K562 (cell line): ENCODE results near the gene EXOC3L1. TPM values are rescaled to one million over a fixed set of nuclear protein-coding genes. Genes with fewer than 3 reads are reported as not detected.

ENCODE experiments used
- ATF1 ChIP-seq, 2 experiments: fragments of 450-650 bp in 1 of 2; IDR thresholded peaks; 2 replicates each; pipeline ENCODE4 v1.6.1; 2016; ENCODE audit warnings: missing compliant biosample characterization in 1 of 2, missing genetic modification characterization in 1 of 2
- CBFA2T3 ChIP-seq: fragments of 450-650 bp; IDR thresholded peaks from 2 replicates; pipeline ENCODE4 v1.6.1; 2017
- CBX8 ChIP-seq: fragments of 200-600 bp; sonication (generic); IDR thresholded peaks from 2 replicates; pipeline ENCODE4 v1.6.1; 2012; ENCODE audit warnings: borderline replicate concordance, mixed run types, low read depth, mild to moderate bottlenecking, moderate library complexity, mixed read lengths, low read length, control low read depth, inconsistent platforms; ENCODE audit not compliant: poor library complexity, severe bottlenecking; ENCODE audit errors: extremely low read depth
- EP300 ChIP-seq: IDR thresholded peaks from 2 replicates; pipeline ENCODE4 v1.6.1; 2012; ENCODE audit warnings: low read length, improper control_type of control experiment
- EZH2 ChIP-seq: IDR thresholded peaks from 2 replicates; pipeline ENCODE4 v1.6.1; 2012; ENCODE audit warnings: low read depth, mild to moderate bottlenecking, inconsistent platforms, low read length, borderline replicate concordance
- MAFF ChIP-seq: IDR thresholded peaks from 2 replicates; pipeline ENCODE4 v1.6.1; 2012; ENCODE audit warnings: low read length, improper control_type of control experiment
- MTA3 ChIP-seq: fragments of 450-650 bp; formaldehyde crosslinking; IDR thresholded peaks from 2 replicates; pipeline ENCODE4 v1.6.1; 2017; ENCODE audit warnings: mild to moderate bottlenecking, borderline replicate concordance
- MYC ChIP-seq, 2 experiments: fragments of 250-450 bp in 1 of 2; sonication (Bioruptor Pico) in 1 of 2; IDR thresholded peaks; 2 replicates each; pipeline versions ENCODE4 v1.5.1 to v1.6.1; 2012 to 2021; ENCODE audit warnings: low read depth in 2 of 2, borderline replicate concordance in 1 of 2, improper control_type of control experiment in 1 of 2, low read length in 1 of 2, mild to moderate bottlenecking in 1 of 2, moderate library complexity in 1 of 2
- MYNN ChIP-seq, 2 experiments: sonication (generic); formaldehyde crosslinking in 1 of 2; IDR thresholded peaks; 2 replicates each; pipeline versions ENCODE4 v1.5.0 to v1.6.1; 2016 to 2020; ENCODE audit warnings: antibody characterized with exemption in 1 of 2, missing genetic modification reagents in 1 of 2
- NFIC ChIP-seq: fragments of 450-650 bp; IDR thresholded peaks from 2 replicates; pipeline ENCODE4 v1.6.1; 2017; ENCODE audit warnings: mild to moderate bottlenecking, inconsistent platforms
- RCOR1 ChIP-seq, 2 experiments: IDR thresholded peaks; 2 replicates each; pipeline ENCODE4 v1.6.1; 2012; ENCODE audit warnings: low read depth in 2 of 2, low read length in 2 of 2, borderline replicate concordance in 1 of 2, improper control_type of control experiment in 1 of 2
- SUPT5H ChIP-seq: fragments of 450-650 bp; IDR thresholded peaks from 2 replicates; pipeline ENCODE4 v1.6.1; 2016
- ZNF282 ChIP-seq: sonication (generic); formaldehyde crosslinking; IDR thresholded peaks from 2 replicates; pipeline ENCODE4 v1.8.1; 2023; ENCODE audit warnings: missing genetic modification reagents
- ZNF699 ChIP-seq: fragments of 250-450 bp; sonication (Bioruptor Pico); IDR thresholded peaks from 2 replicates; pipeline ENCODE4 v1.8.0; 2021; ENCODE audit warnings: mild to moderate bottlenecking, moderate library complexity; ENCODE audit not compliant: insufficient replicate concordance
- polyA plus RNA-seq, 8 experiments: library from polyadenylated mRNA; depleted of rRNA in 4 of 8; stranded (reverse) in 5 of 8; unstranded in 3 of 8; fragments of >200 nt; fragmentation: Nextera tagmentation in 2 of 8; fragmentation: Illumina TruSeq in 1 of 8; extraction: Ambion mirVana in 2 of 8; extraction: Trizol in 1 of 8; gene quantifications; 2 replicates each; pipeline versions ENCODE4 v1.2.1 to v1.2.3, GENCODE V29; 2011 to 2014; ENCODE audit warnings: inconsistent platforms in 1 of 8, missing spikeins in 1 of 8
- total RNA-seq, 7 experiments: library from RNA; depleted of rRNA in 6 of 7; stranded (reverse); fragments of >200 nt in 6 of 7; fragmentation: Illumina TruSeq in 2 of 7; extraction: Trizol in 2 of 7; gene quantifications; 2 replicates each; pipeline versions ENCODE4 v1.2.1 to v1.2.3, GENCODE V29; 2011 to 2021; ENCODE audit warnings: low replicate concordance in 1 of 7
- TF ChIP-seq, protein P1 (sequence below): IDR thresholded peaks from 2 replicates; pipeline ENCODE4 v1.6.1; 2014; ENCODE audit warnings: antibody characterized with exemption
- TF ChIP-seq, protein P2 (sequence below), 2 experiments: fragments of 450-650 bp; conservative IDR thresholded peaks; 2 replicates each; pipeline ENCODE4 v1.6.1; 2017; ENCODE audit warnings: mild to moderate bottlenecking in 2 of 2, moderate library complexity in 2 of 2
- TF ChIP-seq, protein P3 (sequence below): fragments of 200-800 bp; sonication (Bioruptor generic); IDR thresholded peaks from 2 replicates; pipeline ENCODE4 v1.6.1; 2017; ENCODE audit warnings: missing genetic modification characterization, missing compliant biosample characterization

EXOC3L1 gene
- total and polyA plus RNA-seq, 9 of the 15 experiments (the other 6 are each of a cell fraction or from before 2014, with no cell fraction given): 0.08 TPM; not detected in 8

DNA sequence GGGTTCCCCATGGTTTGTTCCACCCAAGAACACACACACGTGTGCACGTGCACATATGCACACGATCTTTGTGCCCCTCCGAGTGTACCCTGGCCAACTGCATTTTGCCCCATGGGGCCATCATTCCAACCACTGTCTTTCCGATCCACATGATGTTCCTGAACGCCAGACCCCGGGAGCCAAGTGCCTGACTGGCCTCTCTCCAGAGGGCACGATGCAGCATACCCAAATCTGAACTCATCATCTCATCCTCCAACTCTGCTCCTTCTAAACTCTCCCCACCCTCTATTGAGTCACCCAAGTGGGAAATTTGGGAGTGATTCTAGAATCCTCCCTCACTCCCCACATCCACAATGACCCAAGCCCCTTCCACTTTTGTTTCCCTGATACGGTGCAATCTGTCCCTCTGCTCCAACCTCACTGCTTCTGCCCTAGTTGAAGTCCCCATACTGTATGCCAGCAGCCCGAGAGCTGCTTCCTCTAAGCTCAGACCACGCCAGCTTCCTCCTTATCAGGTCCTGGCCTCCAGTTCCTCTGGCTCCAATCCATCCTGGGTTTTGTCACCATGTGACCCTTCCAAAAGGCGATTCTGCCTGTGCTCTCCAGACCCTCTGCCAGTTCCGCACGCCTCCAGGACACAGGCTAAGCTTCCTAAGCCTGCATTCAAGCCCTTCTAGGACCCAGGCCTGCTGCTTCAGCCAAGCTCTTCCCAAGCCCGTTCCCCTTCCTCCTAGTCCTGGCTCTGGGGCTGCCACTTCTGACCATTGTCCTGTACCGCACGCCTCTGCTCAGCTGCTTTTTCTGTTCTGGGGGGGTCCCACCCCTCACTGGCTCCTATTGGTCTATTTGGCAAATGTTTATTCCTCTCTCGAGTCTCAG is 26.9 kb upstream of the EXOC3L1 start (continued):
- TF ChIP-seq, protein P1, sequence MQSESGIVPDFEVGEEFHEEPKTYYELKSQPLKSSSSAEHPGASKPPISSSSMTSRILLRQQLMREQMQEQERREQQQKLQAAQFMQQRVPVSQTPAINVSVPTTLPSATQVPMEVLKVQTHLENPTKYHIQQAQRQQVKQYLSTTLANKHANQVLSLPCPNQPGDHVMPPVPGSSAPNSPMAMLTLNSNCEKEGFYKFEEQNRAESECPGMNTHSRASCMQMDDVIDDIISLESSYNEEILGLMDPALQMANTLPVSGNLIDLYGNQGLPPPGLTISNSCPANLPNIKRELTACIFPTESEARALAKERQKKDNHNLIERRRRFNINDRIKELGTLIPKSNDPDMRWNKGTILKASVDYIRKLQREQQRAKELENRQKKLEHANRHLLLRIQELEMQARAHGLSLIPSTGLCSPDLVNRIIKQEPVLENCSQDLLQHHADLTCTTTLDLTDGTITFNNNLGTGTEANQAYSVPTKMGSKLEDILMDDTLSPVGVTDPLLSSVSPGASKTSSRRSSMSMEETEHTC: peak; percentile 64; the same call in 1 of the 2 replicates
- TF ChIP-seq MYNN (IDR thresholded peaks at IDR 0.05) (0 out of 2 replicates have a peak, but pooled peaks have one; percentile 40), MYNN (CRISPR knock-in tag; IDR thresholded peaks at IDR 0.05) (no peak), EZH2 (no peak), ZNF699 (CRISPR knock-in tag) (no peak), SUPT5H (peak; percentile 50; the same call in 1 of the 2 replicates), RCOR1 (IDR thresholded peaks at IDR 0.05; ENCODE audit: borderline replicate concordance in 1 of 2, low read depth in 2 of 2, low read length in 2 of 2) (peak in 1 of 2 experiments; percentile 71; a peak in 2 of 4 replicates), ZNF282 (CRISPR knock-in tag) (no peak), MAFF (no peak), EP300 (0 out of 2 replicates have a peak, but pooled peaks have one; percentile 31), ATF1 (CRISPR knock-in tag; IDR thresholded peaks at IDR 0.05) (no peak), ATF1 (tag; IDR thresholded peaks at IDR 0.05) (peak; percentile 22; the same call in 1 of the 2 replicates), MYC (IDR thresholded peaks at IDR 0.05; ENCODE audit: low read depth, low read length) (peak; percentile 80), MYC (CRISPR knock-in tag; IDR thresholded peaks at IDR 0.05; ENCODE audit: borderline replicate concordance, low read depth) (no peak), NFIC (peak; percentile 76), MTA3 (peak; percentile 60; the same call in 1 of the 2 replicates), CBFA2T3 (peak; percentile 18; the same call in 1 of the 2 replicates), CBX8 (no peak)
- TF ChIP-seq, protein P2, sequence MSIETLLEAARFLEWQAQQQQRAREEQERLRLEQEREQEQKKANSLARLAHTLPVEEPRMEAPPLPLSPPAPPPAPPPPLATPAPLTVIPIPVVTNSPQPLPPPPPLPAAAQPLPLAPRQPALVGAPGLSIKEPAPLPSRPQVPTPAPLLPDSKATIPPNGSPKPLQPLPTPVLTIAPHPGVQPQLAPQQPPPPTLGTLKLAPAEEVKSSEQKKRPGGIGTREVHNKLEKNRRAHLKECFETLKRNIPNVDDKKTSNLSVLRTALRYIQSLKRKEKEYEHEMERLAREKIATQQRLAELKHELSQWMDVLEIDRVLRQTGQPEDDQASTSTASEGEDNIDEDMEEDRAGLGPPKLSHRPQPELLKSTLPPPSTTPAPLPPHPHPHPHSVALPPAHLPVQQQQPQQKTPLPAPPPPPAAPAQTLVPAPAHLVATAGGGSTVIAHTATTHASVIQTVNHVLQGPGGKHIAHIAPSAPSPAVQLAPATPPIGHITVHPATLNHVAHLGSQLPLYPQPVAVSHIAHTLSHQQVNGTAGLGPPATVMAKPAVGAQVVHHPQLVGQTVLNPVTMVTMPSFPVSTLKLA (conservative IDR thresholded peaks at IDR 0.05): peak in 1 of 2 experiments; percentile 62; a peak in 2 of 4 replicates
- TF ChIP-seq, protein P3, sequence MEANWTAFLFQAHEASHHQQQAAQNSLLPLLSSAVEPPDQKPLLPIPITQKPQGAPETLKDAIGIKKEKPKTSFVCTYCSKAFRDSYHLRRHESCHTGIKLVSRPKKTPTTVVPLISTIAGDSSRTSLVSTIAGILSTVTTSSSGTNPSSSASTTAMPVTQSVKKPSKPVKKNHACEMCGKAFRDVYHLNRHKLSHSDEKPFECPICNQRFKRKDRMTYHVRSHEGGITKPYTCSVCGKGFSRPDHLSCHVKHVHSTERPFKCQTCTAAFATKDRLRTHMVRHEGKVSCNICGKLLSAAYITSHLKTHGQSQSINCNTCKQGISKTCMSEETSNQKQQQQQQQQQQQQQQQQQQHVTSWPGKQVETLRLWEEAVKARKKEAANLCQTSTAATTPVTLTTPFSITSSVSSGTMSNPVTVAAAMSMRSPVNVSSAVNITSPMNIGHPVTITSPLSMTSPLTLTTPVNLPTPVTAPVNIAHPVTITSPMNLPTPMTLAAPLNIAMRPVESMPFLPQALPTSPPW (CRISPR knock-in tag): peak; percentile 16; the same call in 1 of the 2 replicates
